Upper lobe of left lung (tissue), 4 donors: Measurements from ENCODE around the gene ITFG1.

Source experiments
- POLR2A ChIP-seq, 4 donors: fragments of 450-650 bp; IDR thresholded peaks; one replicate each; pipeline ENCODE4 v1.5.1; 2016 to 2017; ENCODE audit warnings: antibody characterized with exemption in 4 of 4, mild to moderate bottlenecking in 2 of 4
- POLR2AphosphoS5 ChIP-seq, 2 donors: sonication (generic); formaldehyde crosslinking; IDR thresholded peaks; one replicate each; pipeline ENCODE4 v1.5.1; 2017; ENCODE audit warnings: antibody characterized with exemption in 2 of 2
- TF ChIP-seq, protein P1 (sequence below), 6 experiments: fragments of 450-650 bp in 4 of 6; fragments of 200-600 bp in 2 of 6; sonication (generic) in 2 of 6; IDR thresholded peaks; one replicate each; pipeline ENCODE4 v1.5.1; 2016 to 2019; ENCODE audit warnings: antibody characterized with exemption in 6 of 6

DNA sequence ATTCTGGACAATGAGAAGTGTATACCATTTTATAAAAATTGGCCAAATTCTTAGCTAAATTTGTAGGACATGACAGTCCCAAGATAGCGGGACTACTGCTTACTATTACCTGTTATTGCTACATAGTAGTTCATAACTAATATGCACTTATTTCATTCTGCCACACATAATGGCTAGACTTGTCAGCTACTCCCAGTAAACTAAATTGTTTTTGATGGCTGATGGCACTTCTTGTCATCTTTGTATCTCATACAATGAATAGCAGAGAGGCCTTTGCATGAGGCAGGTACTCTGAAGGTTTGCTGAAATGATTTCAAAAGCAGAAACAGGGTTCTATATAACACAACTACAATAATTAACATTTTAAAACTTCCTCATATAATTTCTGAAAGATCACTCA lies 44.0 kb downstream of the ITFG1 start:
- TF ChIP-seq POLR2A (IDR thresholded peaks at IDR 0.05) (no peak), POLR2AphosphoS5 (IDR thresholded peaks at IDR 0.05) (no peak)
- TF ChIP-seq, protein P1, sequence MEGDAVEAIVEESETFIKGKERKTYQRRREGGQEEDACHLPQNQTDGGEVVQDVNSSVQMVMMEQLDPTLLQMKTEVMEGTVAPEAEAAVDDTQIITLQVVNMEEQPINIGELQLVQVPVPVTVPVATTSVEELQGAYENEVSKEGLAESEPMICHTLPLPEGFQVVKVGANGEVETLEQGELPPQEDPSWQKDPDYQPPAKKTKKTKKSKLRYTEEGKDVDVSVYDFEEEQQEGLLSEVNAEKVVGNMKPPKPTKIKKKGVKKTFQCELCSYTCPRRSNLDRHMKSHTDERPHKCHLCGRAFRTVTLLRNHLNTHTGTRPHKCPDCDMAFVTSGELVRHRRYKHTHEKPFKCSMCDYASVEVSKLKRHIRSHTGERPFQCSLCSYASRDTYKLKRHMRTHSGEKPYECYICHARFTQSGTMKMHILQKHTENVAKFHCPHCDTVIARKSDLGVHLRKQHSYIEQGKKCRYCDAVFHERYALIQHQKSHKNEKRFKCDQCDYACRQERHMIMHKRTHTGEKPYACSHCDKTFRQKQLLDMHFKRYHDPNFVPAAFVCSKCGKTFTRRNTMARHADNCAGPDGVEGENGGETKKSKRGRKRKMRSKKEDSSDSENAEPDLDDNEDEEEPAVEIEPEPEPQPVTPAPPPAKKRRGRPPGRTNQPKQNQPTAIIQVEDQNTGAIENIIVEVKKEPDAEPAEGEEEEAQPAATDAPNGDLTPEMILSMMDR (IDR thresholded peaks at IDR 0.05), result no peak
